A673 (cell line): ENCODE data around the gene VDR. TPM values are rescaled to one million over a fixed set of nuclear protein-coding genes. Genes with fewer than 3 reads are reported as not detected.
"Not testable (repeated sequence)": the region's sequence is repeated elsewhere in the genome, so short reads cannot be mapped to it uniquely, and the experiment has no call there.

Experiments
- BruUV-seq: library from RNA; stranded (reverse); fragments of 400-500 nt; replicated peaks from 2 replicates; lab custom pipeline; 2021; lab: Mats Ljungman, UMichigan
- CTCF ChIA-PET: fragments of 300-600 bp; sonication (Branson Sonifier 250); formaldehyde crosslinking; loops from one replicate; lab custom pipeline; 2022; ENCODE audit warnings: antibody characterized with exemption; lab: Charles Lee
- POLR2A ChIA-PET: fragments of 300-600 bp; sonication (Branson Sonifier 250); formaldehyde crosslinking; loops from one replicate; lab custom pipeline; 2022; ENCODE audit warnings: antibody characterized with exemption; ENCODE audit not compliant: low non-redundant PET; lab: Charles Lee
- DNase-seq: peaks from one replicate; pipeline ENCODE4 v3.0.0-alpha.2; 2015; ENCODE audit warnings: low spot score
- H3K27ac ChIP-seq: fragments of 200-600 bp; sonication (generic); 2 replicates; pipeline ENCODE4 v1.5.1; 2016; ENCODE audit warnings: mixed run types, low read depth, mild to moderate bottlenecking, mixed read lengths, antibody characterized with exemption, low read length; ENCODE audit not compliant: poor library complexity, severe bottlenecking
- H3K27me3 ChIP-seq: fragments of 200-600 bp; sonication (generic); replicated peaks from 2 replicates; pipeline ENCODE4 v1.6.1; 2017; ENCODE audit warnings: mixed run types, low read depth, mild to moderate bottlenecking, mixed read lengths, antibody characterized with exemption, low read length; ENCODE audit not compliant: insufficient read depth, poor library complexity
- H3K36me3 ChIP-seq: fragments of 200-600 bp; sonication (generic); 2 replicates; pipeline ENCODE4 v1.6.1; 2016; ENCODE audit warnings: mixed run types, mild to moderate bottlenecking, mixed read lengths, antibody characterized with exemption, low read length; ENCODE audit not compliant: insufficient read depth, poor library complexity, severe bottlenecking
- H3K4me1 ChIP-seq: fragments of 200-600 bp; sonication (generic); 2 replicates; pipeline ENCODE4 v1.6.1; 2017; ENCODE audit warnings: mixed run types, mild to moderate bottlenecking, mixed read lengths, antibody characterized with exemption, low read length; ENCODE audit not compliant: insufficient read depth, poor library complexity, severe bottlenecking
- H3K4me3 ChIP-seq: fragments of 200-600 bp; sonication (generic); 2 replicates; pipeline ENCODE4 v1.5.1; 2016; ENCODE audit warnings: low read depth, mixed run types, mild to moderate bottlenecking, mixed read lengths, low read length; ENCODE audit not compliant: poor library complexity, severe bottlenecking
- H3K9me3 ChIP-seq: fragments of 200-600 bp; sonication (generic); 2 replicates; pipeline ENCODE4 v1.6.1; 2016; ENCODE audit warnings: mixed run types, low read depth, mild to moderate bottlenecking, mixed read lengths, antibody characterized with exemption, low read length; ENCODE audit not compliant: poor library complexity, severe bottlenecking
- CTCF ChIP-seq: fragments of 300-800, 200-600 bp; sonication (generic); conservative IDR thresholded peaks from 2 replicates; pipeline ENCODE4 v1.5.1; 2017; ENCODE audit warnings: low read depth, mild to moderate bottlenecking, antibody characterized with exemption, low read length, moderate library complexity, mixed read lengths
- EZH2 ChIP-seq: fragments of 200-600 bp; sonication (generic); IDR thresholded peaks from 2 replicates; pipeline ENCODE4 v1.6.1; 2017; ENCODE audit warnings: borderline replicate concordance, low read depth, mild to moderate bottlenecking, mixed read lengths, antibody characterized with exemption, low read length; ENCODE audit not compliant: poor library complexity, severe bottlenecking
- intact Hi-C: fragments of 100-400 bp; cut with micrococcal nuclease; formaldehyde crosslinking; loops from one replicate; pipeline ENCODE4 v1.10.0; 2022; ENCODE audit not compliant: unreplicated experiment
- total RNA-seq: library from RNA; stranded (reverse); gene quantifications from 2 replicates; pipeline ENCODE4 v1.2.3, GENCODE V29; 2021

VDR gene
- total RNA-seq, 1 experiment from 2014 or later: 0.43 TPM

DNA sequence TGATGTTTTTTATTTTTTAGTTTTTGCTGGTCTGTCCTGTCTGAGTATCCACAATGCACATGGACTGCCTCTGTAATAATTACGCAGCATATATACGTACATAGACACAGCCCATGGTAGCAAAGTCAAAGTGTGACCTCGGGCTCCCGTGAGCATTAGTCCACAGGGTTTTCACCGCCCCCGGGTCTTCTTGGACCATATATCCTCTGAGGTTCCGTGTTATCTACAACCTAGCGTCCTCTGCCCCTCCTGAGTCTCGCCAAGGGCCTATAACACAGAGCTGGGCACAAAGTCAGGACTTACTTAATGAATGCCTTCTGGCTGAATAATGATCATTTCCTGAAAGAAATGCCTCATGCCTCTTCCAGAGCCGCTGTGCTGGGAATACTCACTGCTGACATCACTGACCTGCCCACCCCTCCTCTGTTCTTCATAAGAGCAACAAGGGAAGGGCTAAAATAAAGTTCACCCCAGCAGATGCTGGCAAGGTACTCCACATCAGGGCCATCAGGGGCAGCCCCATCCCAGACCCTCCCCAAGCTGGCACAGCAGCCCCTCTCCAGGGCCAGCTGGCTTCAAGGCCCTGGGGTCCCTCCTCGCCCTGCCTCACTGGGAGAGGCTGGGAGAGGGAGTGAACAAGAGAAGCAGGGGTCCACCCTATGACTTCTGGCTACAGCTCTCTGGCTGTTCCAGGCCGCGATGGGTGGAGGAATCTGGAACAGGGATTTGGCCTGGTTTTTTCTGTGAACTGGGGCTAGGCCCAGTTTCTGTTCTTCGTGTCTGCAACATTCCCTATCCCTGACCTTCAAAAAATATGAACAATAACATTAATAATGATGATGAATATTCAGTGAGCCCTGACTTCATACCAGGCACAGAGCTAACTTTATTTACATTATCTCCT lies 93.0 kb downstream of the VDR start:
- no peak for TF ChIP-seq EZH2
- no peak for TF ChIP-seq CTCF
- POLR2A ChIA-PET: interaction anchor here (0.5 kb wide), 1 partner anchor 359 kb away, joined by 5 read pairs; no protein-coding TSS in a partner anchor

GRCh38 chr12:47811072-47811396 lies 93.8 kb downstream of the VDR start:
- intact Hi-C loops: no loop called here
- Histone ChIP-seq H3K27ac (peak overlapping the region; percentile 63), H3K9me3 (no peaks in the 10 kb centered on the region), H3K4me3 (no peak overlapping the region), H3K27me3 (no peaks in the 10 kb centered on the region), H3K36me3 (no peaks in the 10 kb centered on the region), H3K4me1 (peaks cover 54% of the 10 kb centered on the region)
- ChIA-PET POLR2A (no interaction called here), CTCF (interaction anchor here (1.3 kb wide), 1 partner anchor 26 kb away, joined by 3 read pairs; no protein-coding TSS in a partner anchor)
- no peak for TF ChIP-seq CTCF
- TF ChIP-seq EZH2: no peak
- peak; percentile 45 for DNase-seq
- BruUV-seq: no TSS peak

More for the DNA sequence above, 93.0 kb downstream of the VDR start:
- CTCF ChIA-PET: interaction anchor here (1.5 to 2.2 kb wide), 2 partner anchors 26 to 97 kb away, joined by 3 to 11 read pairs; no protein-coding TSS in a partner anchor
- H3K27me3 ChIP-seq: no peaks in the 10 kb centered on the region
- H3K27ac ChIP-seq: peak overlapping the region; percentile 78
- H3K4me1 ChIP-seq: peaks cover 57% of the 10 kb centered on the region
- intact Hi-C loops: no loop called here
- no peak for DNase-seq
- BruUV-seq: no TSS peak
- H3K9me3 ChIP-seq: no peaks in the 10 kb centered on the region
- no peak overlapping the region for H3K4me3 ChIP-seq
- H3K36me3 ChIP-seq: no peaks in the 10 kb centered on the region

GRCh38 chr12:47809518-47809917 lies 95.3 kb downstream of the VDR start:
- H3K27ac ChIP-seq, POLR2A ChIA-PET, H3K4me3 ChIP-seq, intact Hi-C loops, H3K36me3 ChIP-seq, DNase-seq, H3K27me3 ChIP-seq, BruUV-seq, H3K9me3 ChIP-seq: not testable (repeated sequence)
- peaks cover 54% of the 10 kb centered on the region for H3K4me1 ChIP-seq
- CTCF ChIA-PET: interaction anchor here (1.3 kb wide), 1 partner anchor 28 kb away, joined by 3 read pairs; no protein-coding TSS in a partner anchor
